Measurements from ENCODE around the gene ITPKB.
A peak's percentile ranks its signal among the peaks of the same experiment; 100 is the strongest.
"Not testable (repeated sequence)": the region's sequence is repeated elsewhere in the genome, so short reads cannot be mapped to it uniquely, and the experiment has no call there.

The ITPKB gene

GRCh38 chr1:226754793-226755533 lies 15.9 kb upstream of the ITPKB start:
- no peak for DNase-seq

GRCh38 chr1:226754097-226754496 lies 15.0 kb upstream of the ITPKB start:
- DNase-seq, result no peak

GRCh38 chr1:226751703-226752102 lies 12.6 kb upstream of the ITPKB start:
- DNase-seq, result no peak

GRCh38 chr1:226751214-226751613 lies 12.1 kb upstream of the ITPKB start:
- DNase-seq, result no peak

GRCh38 chr1:226749467-226749866 lies 10.4 kb upstream of the ITPKB start:
- DNase-seq, result no peak

GRCh38 chr1:226748306-226748705 lies 9.2 kb upstream of the ITPKB start:
- DNase-seq, result no peak

GRCh38 chr1:226747519-226748263 lies 8.6 kb upstream of the ITPKB start:
- not testable (repeated sequence) for DNase-seq

GRCh38 chr1:226743259-226743658 lies 4.2 kb upstream of the ITPKB start:
- no peak for DNase-seq

GRCh38 chr1:226741009-226741408 lies 1.9 kb upstream of the ITPKB start:
- no peak for DNase-seq

GRCh38 chr1:226739696-226740065 lies 599 bp upstream of the ITPKB start:
- no peak for DNase-seq

GRCh38 chr1:226738421-226738994 lies 574 bp downstream of the ITPKB start:
- no peak for DNase-seq

- DNase-seq, result peak; percentile 9
These were observed 1.2 kb downstream of the ITPKB start for GRCh38 chr1:226737819-226738420.

GRCh38 chr1:226736908-226737818 lies 1.9 kb downstream of the ITPKB start:
- peak; percentile 51 for DNase-seq

- no peak for DNase-seq
These were observed 2.8 kb downstream of the ITPKB start for GRCh38 chr1:226736001-226736907.

GRCh38 chr1:226735576-226735975 lies 3.5 kb downstream of the ITPKB start:
- no peak for DNase-seq

- no peak for DNase-seq
These were observed 4.4 kb downstream of the ITPKB start for GRCh38 chr1:226734611-226735153.

GRCh38 chr1:226733876-226734275 lies 5.2 kb downstream of the ITPKB start:
- no peak for DNase-seq

- no peak for DNase-seq
These were observed 5.8 kb downstream of the ITPKB start for GRCh38 chr1:226733304-226733703.

GRCh38 chr1:226732856-226733291 lies 6.2 kb downstream of the ITPKB start:
- no peak for DNase-seq

GRCh38 chr1:226731257-226731893 lies 7.7 kb downstream of the ITPKB start:
- no peak for DNase-seq

- no peak for DNase-seq
These were observed 8.2 kb downstream of the ITPKB start for GRCh38 chr1:226730836-226731235.

Data from SHP77 treated with DMSO at 0.1 percent for 48 hours (cell line).